Measurements from ENCODE around the gene PCDH18.
"Not testable (repeated sequence)": the region's sequence is repeated elsewhere in the genome, so short reads cannot be mapped to it uniquely, and the experiment has no call there.

PCDH18 gene

GRCh38 chr4:137529432-137529831 lies 2.9 kb downstream of the PCDH18 start:
- DNase-seq (ENCODE audit: low read depth in 2 of 2), result no peak

DNA sequence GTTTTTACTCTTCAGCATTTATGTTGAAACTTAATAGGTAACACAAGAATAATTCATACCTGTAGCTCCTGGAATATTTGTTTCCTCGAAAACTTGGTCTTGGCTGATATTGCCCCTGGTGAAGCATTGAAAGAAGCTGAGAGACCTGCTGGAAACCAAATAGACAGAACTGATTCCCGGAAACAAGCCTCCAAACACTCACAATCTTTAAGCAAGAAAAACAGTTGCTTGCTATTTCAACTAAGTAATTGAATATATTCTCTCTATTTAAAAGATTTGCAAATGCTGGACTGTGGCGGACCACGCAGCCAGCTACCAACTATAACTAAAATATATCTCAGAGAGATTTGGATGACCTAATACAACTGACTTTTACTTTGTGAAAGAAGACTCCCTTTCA lies 3.6 kb downstream of the PCDH18 start:
- no peak for DNase-seq (ENCODE audit: low read depth in 2 of 2)

DNA sequence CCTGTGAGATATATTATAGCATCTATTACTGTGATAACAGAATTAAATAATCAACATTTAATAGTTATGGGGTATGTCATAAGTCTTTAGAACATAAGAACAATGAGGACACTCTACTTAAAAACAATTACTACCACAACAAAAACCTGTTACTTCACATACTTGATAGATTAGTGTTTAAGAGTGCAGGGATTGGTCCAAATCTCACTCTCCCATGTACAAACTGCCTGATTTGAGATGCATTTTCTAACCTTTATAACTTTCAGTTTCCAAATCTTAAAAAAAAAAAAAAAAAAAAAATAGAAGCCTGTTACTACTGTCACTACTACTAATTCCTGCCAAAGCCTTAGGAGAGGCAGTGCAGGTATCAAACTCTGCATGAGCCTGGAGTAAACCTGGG lies 5.6 kb downstream of the PCDH18 start:
- DNase-seq (ENCODE audit: low read depth in 2 of 2), result no peak

GRCh38 chr4:137524725-137525369 lies 7.4 kb downstream of the PCDH18 start:
- DNase-seq (ENCODE audit: low read depth in 2 of 2), result no peak

- no peak for DNase-seq (ENCODE audit: low read depth in 2 of 2)
Measured at GRCh38 chr4:137523329-137523728, 9.0 kb downstream of the PCDH18 start.

DNA sequence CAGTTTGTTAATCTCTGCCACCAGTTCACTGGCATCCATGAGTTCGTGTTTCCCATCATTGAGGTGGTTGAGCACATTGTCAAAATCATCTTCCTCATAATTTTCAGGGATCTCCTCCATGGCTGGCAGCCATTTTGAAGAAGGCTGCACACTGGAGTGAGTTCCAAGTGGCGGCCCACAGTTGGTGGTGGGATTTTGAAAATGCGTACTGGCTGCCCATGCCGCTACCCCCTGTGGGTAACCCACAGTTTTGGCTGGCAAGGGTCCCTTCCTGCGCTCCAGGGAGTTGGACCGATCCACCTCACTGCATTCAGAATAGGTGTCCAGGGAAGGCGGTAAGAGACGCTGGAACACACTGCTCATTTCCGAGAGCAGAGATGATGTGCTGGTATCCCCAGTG lies 11.2 kb downstream of the PCDH18 start:
- DNase-seq (ENCODE audit: low read depth in 2 of 2), result no peak

DNA sequence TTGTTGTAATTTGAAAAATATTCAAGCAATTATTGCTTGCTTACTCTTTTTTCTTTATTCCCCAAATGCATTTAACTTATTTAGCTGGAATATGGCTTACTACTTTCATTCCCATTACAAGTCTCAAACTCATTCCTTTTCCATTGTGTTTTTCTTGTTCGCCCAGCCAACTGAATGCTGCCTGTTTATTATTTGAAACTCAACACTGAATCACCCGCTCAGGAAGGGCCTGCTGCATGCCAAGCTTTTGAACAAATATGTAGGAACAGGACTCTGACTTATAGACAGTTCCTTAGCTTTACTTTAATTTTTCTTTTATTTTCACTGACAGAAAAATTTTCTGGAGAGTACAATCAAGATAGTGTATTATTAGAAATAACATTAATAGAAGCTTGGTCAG lies 12.9 kb downstream of the PCDH18 start:
- no peak for DNase-seq (ENCODE audit: low read depth in 2 of 2)

GRCh38 chr4:137517323-137517722 lies 15.0 kb downstream of the PCDH18 start:
- DNase-seq (ENCODE audit: low read depth in 2 of 2), result not testable (repeated sequence)

DNA sequence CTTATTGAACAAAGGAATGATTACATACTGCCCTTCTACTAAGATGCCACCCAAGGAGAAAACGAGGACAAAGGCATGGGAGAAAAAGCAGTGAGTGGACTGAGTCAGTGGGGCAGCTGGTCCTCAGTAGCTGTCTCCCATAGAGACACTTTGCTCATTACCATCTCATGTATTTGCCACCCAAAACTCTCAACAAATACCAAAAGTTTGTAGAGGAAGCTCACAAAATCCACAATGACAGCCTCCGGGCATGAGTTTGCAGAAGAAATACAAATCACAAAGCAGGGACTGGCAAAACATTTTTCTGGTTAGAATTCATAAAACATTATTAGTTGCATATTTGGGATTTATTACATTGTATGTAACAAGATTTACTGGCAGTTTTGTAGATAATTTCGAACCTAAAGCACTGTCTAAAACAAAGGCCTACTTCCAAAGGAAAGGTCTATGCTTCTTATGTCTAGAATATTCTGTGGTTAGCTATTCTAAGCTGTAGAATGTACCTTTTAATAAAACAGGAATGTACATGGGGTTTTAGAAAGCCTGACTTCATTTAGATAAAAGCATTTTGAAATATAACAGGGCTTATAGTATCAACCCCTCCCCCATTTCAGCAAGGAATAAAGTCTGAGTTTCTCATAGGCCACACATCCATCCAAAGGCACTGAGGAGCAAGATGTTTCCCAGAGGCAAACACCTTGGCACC lies 17.7 kb downstream of the PCDH18 start:
- no peak for DNase-seq (ENCODE audit: low read depth in 2 of 2)

DNA sequence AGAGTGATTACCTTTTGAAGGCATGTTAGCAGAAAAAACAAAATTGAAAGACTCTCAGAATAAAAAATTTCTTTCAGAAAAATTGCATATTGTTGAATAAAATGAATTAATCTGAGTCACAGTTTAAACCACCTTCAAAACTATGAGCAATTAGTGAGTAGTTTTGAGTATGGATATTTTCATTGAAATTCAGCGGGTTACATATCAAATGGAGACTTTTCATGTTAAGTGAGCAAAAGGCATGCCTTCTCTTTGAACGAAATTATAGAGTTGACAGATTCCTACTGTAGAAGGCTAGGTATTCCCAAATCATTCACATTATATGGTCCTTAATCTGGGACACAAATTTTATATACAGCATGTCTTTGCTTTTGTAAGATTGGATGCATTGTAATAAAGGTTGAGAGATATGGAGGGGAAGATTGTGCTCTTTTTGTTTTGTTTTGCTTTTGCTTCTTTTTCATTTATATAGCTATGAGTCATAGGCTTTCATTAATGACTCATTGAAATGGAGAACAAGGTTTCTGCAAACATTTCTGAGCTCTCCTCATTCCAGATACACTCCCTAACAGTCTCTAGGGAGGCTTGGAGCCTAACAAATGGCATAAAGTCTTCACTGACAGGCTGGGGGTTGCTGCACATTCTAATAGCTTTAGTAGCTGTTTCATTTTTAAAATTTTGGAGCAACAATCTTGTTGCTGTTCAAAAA lies 21.6 kb downstream of the PCDH18 start:
- DNase-seq (ENCODE audit: low read depth in 2 of 2), result no peak

DNA sequence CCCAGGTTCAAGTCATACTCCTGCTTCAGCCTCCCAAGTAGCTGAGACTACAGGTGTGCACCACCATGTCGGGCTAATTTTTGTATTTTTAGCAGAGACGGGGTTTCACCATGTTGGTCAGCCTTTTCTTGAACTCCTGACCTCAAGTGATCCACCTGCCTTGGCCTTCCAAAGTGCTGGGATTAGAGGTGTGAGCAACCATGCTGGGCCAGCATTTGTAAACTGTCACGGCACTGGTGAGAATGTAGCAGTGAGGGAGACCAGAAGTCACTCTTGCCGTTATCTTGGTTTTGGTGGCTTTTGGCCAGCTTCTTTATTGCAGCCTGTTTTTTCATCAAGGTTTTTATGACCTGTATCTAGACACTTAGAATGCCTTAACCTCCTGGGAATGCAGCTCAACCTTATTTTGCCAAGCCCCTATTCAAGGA lies 22.4 kb downstream of the PCDH18 start:
- DNase-seq (ENCODE audit: low read depth in 2 of 2), result no peak

DNA sequence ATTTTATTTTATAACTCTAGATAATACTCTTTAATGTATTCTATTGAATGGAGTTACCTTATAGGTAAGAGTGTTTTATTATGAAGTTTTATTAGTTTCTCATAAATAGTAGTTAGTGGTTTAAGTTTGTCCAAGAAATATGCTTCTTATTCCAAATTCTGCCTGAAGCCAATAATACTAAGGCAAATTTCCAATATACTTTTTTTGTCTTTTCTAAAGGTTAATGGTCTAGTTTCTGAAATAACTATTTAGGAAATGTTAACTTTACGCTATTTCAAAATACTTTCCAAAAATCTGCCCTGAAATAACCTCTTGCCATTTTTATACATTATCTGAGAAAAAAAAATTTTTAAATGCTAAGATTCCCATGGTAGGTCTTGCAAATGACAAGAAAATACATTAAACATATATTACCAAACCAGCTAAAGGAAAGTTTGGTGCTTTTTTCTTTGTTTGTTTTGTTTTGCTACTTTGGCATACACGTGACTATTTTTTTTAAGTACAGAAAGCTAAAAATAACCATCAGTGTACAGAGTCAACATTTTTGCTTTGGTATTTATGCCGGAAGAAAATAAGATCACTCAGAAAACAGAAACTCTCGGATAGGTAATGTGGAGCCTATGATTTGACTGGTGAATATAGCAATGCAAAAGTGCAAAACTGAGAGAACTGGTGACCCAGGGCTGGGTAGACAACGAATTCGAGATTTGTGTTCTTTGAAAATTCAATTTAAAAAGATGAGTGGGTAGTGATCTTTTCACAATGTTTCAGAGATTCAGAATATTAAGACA lies 29.8 kb downstream of the PCDH18 start:
- no peak for DNase-seq (ENCODE audit: low read depth in 2 of 2)

DNA sequence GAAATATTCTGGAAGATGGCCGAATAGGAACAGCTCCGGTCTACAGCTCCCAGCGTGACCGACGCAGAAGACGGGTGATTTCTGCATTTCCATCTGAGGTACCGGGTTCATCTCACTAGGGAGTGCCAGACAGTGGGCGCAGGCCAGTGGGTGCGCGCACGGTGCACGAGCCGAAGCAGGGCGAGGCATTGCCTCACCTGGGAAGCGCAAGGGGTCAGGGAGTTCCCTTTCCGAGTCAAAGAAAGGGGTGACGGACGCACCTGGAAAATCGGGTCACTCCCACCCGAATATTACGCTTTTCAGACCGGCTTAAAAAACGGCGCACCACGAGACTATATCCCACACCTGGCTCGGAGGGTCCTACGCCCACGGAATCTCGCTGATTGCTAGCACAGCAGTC lies 36.0 kb downstream of the PCDH18 start:
- DNase-seq (ENCODE audit: low read depth in 2 of 2), result not testable (repeated sequence)

- no peak for DNase-seq (ENCODE audit: low read depth in 2 of 2)
Measured at GRCh38 chr4:137495578-137495977, 36.7 kb downstream of the PCDH18 start.

DNA sequence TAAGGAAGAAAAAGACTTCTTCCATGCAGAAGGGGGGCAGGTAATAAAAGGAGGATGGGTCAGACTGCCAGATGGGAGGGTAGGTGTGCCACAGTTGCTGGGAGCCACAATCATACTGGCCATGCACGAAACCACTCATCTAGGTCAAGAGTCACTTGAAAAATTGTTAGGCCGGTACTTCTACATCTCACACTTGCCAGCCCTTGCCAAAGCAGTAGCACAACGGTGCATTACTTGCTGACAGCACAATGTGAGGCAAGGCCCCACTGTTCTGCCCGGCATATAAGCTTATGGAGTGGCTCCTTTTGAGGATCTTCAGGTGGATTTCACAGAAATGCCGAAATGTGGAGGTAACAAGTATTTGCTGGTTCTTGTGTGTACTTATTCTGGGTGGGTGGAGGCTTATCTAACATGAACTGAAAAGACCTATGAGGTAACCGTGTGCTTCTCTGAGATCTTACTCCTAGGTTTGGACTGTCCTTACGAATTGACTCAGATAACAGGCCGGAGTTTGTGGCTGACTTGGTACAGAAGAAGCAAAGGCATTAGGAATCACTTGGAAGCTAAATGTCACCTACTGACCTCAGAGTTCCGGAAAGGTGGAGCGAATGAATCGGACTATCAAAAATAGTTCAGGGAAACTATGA lies 48.9 kb downstream of the PCDH18 start:
- not testable (repeated sequence) for DNase-seq (ENCODE audit: low read depth in 2 of 2)

DNA sequence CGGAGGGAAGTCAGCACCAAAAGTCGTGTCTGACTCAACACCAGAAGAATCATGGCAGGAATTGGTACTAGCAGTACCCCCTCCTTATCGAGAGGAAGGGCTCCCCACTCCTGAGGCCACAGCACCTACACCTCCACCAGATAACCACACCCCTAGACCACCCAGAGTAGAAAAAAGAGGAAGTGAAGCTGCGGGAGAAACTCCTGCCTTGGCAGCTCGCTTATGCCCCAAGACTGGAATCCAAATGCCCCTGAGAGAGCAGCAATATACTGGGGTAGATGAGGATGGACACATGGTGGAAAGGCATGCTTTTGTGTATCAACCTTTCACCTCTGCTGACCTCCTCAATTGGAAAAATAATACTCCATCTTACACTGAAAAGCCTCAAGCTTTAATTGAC lies 52.6 kb downstream of the PCDH18 start:
- not testable (repeated sequence) for DNase-seq (ENCODE audit: low read depth in 2 of 2)

DNA sequence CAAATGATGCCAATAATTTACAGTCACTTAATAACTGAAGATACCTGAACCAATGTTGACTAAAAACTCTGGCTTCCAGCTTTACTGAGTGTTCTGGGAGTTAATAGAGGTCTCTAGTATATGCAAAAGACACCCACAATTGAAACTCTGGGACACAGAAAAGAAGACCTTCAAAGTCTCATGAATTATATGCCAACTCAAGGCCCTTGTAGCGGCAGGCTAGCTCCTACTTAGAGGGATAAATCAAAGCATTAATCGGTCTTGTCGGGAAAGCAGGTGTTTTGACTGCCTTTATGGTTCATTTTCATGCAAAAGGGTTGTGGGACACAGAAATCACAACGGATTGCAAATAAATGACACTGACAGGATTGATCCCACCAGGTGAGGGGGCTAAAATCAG lies 55.9 kb downstream of the PCDH18 start:
- DNase-seq (ENCODE audit: low read depth in 2 of 2), result no peak

DNA sequence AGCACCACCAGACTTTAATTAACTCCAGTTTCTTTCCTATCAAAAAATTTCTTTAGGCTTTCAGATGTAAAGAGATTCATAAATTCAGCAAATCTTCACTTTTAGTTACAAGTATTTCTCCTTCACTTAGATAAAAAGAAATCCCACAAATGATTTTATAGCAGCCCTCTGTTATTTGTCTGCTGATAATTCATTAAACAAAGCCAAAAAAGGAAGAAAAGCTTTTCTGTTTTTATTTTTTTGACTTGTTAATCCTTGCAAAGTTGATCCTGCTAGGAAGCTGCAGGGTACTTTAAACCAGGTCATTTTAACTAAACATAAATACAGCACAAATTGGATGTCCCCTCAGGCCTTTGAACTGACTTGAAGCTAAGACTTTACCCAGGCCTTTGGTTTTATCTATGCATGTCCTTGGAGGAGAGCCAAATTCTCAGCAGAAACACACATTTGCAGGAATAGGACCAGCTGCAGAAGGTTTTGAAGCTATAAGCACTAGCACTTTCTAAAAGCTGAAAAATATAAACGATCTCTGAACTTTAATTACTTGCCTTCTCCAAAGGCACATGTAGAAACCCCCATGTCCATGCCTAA lies 57.5 kb downstream of the PCDH18 start:
- DNase-seq (ENCODE audit: low read depth in 2 of 2), result no peak

DNA sequence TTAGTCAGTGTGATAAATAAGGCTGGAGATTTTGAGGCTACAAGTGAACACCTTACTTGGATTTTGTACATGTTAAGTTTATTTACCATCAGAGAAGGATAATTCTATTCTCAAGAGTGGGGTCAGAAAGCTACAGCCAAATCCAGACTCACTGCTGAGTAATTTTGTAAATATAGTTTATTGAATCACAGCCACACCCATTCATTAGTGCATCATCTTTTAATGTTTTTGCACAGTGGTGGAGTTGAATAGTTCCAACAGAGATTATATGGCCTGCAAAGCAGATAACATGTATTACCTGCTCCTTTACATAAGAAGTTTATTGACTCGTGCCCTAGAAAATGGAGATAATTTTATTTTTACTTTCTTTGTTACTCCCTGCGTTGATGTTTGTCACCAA lies 60.4 kb downstream of the PCDH18 start:
- no peak for DNase-seq (ENCODE audit: low read depth in 2 of 2)

DNA sequence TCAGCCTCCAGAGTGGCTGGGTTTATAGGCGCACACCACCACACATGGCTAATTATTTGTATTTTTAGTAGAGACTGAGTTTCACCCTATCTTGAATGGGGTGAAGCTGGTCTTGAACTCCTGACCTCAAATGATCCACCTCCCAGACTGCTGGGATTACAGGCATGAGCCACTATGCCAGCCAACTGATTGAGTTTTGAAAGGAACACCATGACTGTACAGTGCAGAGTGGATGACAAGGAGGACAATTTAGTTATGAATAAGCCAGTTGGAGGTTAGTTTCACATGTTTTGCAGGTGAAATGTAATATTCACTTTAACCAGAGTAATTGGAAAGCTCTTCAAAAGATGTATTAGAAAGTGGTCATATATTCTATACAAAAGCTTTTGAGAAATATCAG lies 60.8 kb downstream of the PCDH18 start:
- DNase-seq (ENCODE audit: low read depth in 2 of 2), result no peak

DNA sequence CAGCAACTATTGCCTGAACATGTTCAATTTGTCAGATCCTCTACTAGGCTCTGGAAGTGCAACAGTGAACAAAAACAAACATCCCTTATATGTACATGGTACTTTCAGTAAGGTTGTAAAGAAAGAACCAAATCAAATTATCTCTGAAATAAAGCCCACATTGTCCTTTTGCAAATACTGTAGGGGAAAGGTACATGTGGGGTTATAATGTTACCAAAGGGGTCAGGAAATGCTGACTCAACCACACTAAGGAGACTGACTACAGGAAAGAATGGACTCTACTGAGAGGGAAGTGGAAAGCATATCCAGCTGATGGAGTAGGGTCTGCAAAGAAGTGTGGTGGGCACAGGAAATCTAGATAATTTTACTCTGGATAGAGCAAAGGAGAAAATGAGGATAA lies 61.5 kb downstream of the PCDH18 start:
- no peak for DNase-seq (ENCODE audit: low read depth in 2 of 2)
